SH-SY5Y (cell line): Measurements from ENCODE around the gene TOMM40L.

Experiments
- GATA2 ChIP-seq: IDR thresholded peaks from 2 replicates; pipeline ENCODE4 v1.6.1; 2011; ENCODE audit warnings: mild to moderate bottlenecking, low read depth, low read length
- GATA3 ChIP-seq: IDR thresholded peaks from 2 replicates; pipeline ENCODE4 v1.6.1; 2011; ENCODE audit warnings: low read depth, mild to moderate bottlenecking, low read length, moderate library complexity

- TF ChIP-seq GATA2 (no peak), GATA3 (no peak)
Measured at GRCh38 chr1:161251579-161251978, 25.7 kb downstream of the TOMM40L start.
